BLaER1 treated with 17β-estradiol and CSF1 and Interleukin-3, amounts not matched to agents 10 nM and 100 nM (cell line): Measurements from ENCODE around the gene DEFB119.
"Not testable (repeated sequence)": the region's sequence is repeated elsewhere in the genome, so short reads cannot be mapped to it uniquely, and the experiment has no call there.

Experiments
- H3K27ac ChIP-seq, 11 experiments: shearing (Covaris generic); formaldehyde crosslinking; 2 replicates each; pipeline ENCODE4 v1.8.1; 2022
- H3K27me3 ChIP-seq, 11 experiments: shearing (Covaris generic); formaldehyde crosslinking; 2 replicates each; pipeline ENCODE4 v1.8.1; 2022
- H3K36me3 ChIP-seq, 11 experiments: shearing (Covaris generic); formaldehyde crosslinking; 2 replicates each; pipeline ENCODE4 v1.8.1; 2022
- H3K4me1 ChIP-seq, 10 experiments: shearing (Covaris generic); formaldehyde crosslinking; 2 replicates each; pipeline ENCODE4 v1.8.1; 2022
- H3K4me2 ChIP-seq, 11 experiments: shearing (Covaris generic); formaldehyde crosslinking; 2 replicates each; pipeline ENCODE4 v1.8.1; 2022
- H3K4me3 ChIP-seq, 10 experiments: shearing (Covaris generic); formaldehyde crosslinking; 2 replicates each; pipeline ENCODE4 v1.8.1; 2022
- H3K9ac ChIP-seq, 11 experiments: shearing (Covaris generic); formaldehyde crosslinking; 2 replicates each; pipeline ENCODE4 v1.8.1; 2022
- H3K9me3 ChIP-seq, 11 experiments: shearing (Covaris generic); formaldehyde crosslinking; replicated peaks in 1 of 11; 2 replicates each; pipeline ENCODE4 v1.8.1; 2022
- H4K20me1 ChIP-seq, 11 experiments: shearing (Covaris generic); formaldehyde crosslinking; 2 replicates each; pipeline ENCODE4 v1.8.1; 2022
- Cebpa-rat ChIP-seq, 11 experiments: shearing (Covaris generic); IDR thresholded peaks; 2 replicates each; pipeline ENCODE4 v1.8.1; 2022

The DEFB119 gene

DNA sequence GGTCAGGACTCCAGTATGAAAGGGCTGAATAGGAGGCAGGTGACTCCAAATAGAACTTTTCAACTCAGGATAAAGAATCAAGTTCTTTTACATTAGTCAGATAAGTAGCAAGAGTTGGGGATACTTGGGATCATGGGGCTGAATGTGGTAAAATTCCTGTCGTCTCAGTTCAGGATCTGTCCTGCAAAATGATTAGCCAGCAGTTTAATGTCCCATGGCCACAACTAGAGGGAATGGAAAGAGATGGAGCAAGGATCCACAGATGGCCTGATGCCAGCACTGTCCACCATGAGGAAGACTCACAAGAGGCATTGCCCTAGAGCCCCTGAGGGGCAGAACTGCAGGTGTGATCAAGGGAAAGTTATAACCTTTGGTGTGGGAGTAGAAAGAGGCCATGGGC is 13.5 kb upstream of the DEFB119 start:
- no peak overlapping the region for H3K27ac ChIP-seq
- no peak overlapping the region for H3K9ac ChIP-seq
- no peaks in the 10 kb centered on the region for H4K20me1 ChIP-seq
- H3K4me1 ChIP-seq: no peaks in the 10 kb centered on the region
- no peak overlapping the region for H3K4me3 ChIP-seq
- no peak overlapping the region for H3K4me2 ChIP-seq
- H3K36me3 ChIP-seq: no peaks in the 10 kb centered on the region
- peaks cover 0 to 13% (median 0%) of the 10 kb centered on the region in 11 experiments; a peak in 3 of 22 replicates for H3K9me3 ChIP-seq
- TF ChIP-seq Cebpa-rat (IDR thresholded peaks at IDR 0.05): no peak
- H3K27me3 ChIP-seq: no peaks in the 10 kb centered on the region

GRCh38 chr20:31394900-31395299 is 4.5 kb upstream of the DEFB119 start:
- no peak overlapping the region for H3K9ac ChIP-seq
- no peaks in the 10 kb centered on the region for H3K4me1 ChIP-seq
- no peaks in the 10 kb centered on the region for H3K9me3 ChIP-seq
- H3K27ac ChIP-seq: no peak overlapping the region
- H3K4me3 ChIP-seq: no peak overlapping the region
- TF ChIP-seq Cebpa-rat (IDR thresholded peaks at IDR 0.05): no peak
- H4K20me1 ChIP-seq: no peaks in the 10 kb centered on the region
- no peak overlapping the region for H3K4me2 ChIP-seq
- no peaks in the 10 kb centered on the region for H3K27me3 ChIP-seq
- H3K36me3 ChIP-seq: no peaks in the 10 kb centered on the region

DNA sequence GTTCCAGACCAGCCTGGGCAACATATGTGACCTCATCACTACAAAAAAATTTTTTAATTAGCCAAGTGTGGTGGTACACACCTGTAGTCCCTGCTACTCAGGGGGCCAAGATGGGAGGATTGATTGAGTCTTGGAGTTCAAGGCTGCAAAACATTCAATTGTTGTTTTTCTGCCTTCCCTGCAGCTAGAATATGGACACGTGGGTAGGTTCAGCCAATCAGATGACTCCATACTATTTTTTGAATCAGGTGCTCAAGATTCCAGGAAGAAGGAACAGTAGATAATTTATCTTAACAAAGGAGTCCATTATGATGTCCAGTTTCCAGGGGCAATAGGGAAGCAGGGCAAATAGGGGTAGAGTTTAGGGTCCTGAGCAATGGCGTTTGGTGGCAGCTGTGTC is 2.4 kb upstream of the DEFB119 start:
- no peaks in the 10 kb centered on the region for H3K4me1 ChIP-seq
- no peak overlapping the region for H3K27ac ChIP-seq
- no peak overlapping the region for H3K9ac ChIP-seq
- no peak overlapping the region for H3K4me2 ChIP-seq
- no peak for TF ChIP-seq Cebpa-rat (IDR thresholded peaks at IDR 0.05)
- H3K36me3 ChIP-seq: no peaks in the 10 kb centered on the region
- no peaks in the 10 kb centered on the region for H3K9me3 ChIP-seq
- H3K4me3 ChIP-seq: no peak overlapping the region
- H3K27me3 ChIP-seq: no peaks in the 10 kb centered on the region
- H4K20me1 ChIP-seq: no peaks in the 10 kb centered on the region

DNA sequence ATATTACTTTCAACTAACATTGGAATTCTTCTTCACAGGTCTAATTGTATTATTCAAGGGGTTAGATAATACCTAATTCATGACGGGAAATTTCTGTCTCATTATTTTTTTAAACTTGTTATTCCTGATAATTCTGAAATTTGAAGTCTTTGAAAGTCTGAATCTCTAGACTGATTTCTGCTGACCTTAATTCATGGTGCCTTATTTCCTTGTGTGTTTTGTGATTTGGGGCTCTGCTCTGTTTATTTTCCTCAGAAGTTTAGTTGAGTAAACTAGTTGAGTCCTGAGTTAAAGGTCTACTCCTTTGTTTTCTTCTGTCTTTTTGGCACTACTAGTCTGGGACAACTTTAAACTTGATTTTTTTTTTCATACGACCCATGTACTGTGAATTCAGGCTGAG is 16.0 kb downstream of the DEFB119 start:
- no peak overlapping the region for H3K4me2 ChIP-seq
- H3K4me1 ChIP-seq: peaks cover 13 to 44% (median 41%) of the 10 kb centered on the region in 10 experiments; a peak in 19 of 20 replicates
- H3K4me3 ChIP-seq: no peak overlapping the region
- H3K9me3 ChIP-seq: peaks cover 9 to 25% (median 21%) of the 10 kb centered on the region in 11 experiments; a peak in 21 of 22 replicates
- TF ChIP-seq Cebpa-rat (IDR thresholded peaks at IDR 0.05): no peak
- H3K27me3 ChIP-seq: no peaks in the 10 kb centered on the region
- H3K9ac ChIP-seq: no peak overlapping the region
- no peaks in the 10 kb centered on the region for H4K20me1 ChIP-seq
- no peaks in the 10 kb centered on the region for H3K36me3 ChIP-seq
- H3K27ac ChIP-seq: no peak overlapping the region

DNA sequence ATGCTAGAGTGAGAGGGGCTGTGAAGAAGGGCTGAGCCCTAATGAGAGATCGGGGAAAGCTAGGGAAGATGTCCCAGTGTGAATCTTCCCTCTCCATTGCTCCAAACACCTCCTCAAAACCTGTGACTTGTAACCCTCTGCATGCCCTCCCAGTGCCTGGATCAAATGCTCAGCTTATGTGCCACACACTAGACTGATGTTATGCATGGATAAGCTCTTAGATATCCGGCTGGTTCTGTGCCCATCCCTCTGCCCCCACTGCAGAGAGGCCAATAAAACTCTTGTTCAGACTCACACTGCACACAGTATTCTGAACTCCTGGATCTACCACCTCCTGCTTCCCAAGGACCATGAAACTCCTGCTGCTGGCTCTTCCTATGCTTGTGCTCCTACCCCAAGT is 22.1 kb downstream of the DEFB119 start, which contains the start of gene DEFB118:
Gene DEFB118, plus strand, starts transcription at position 301 of the 400 bp plus-strand sequence. Its CDS starts 50 bp downstream, at position 351.
- H4K20me1 ChIP-seq: no peaks in the 10 kb centered on the region
- no peak within 1 kb of the TSS for H3K4me3 ChIP-seq
- no peak within 1 kb of the TSS; a peak in 1 of 22 replicates for H3K27ac ChIP-seq
- peaks cover 13 to 59% (median 56%) of the 10 kb centered on the region in 10 experiments; a peak in 19 of 20 replicates for H3K4me1 ChIP-seq
- TF ChIP-seq Cebpa-rat (IDR thresholded peaks at IDR 0.05): no peak
- H3K9ac ChIP-seq: no peak within 1 kb of the TSS; a peak in 1 of 22 replicates
- no peaks in the 10 kb centered on the region for H3K36me3 ChIP-seq
- H3K4me2 ChIP-seq: peak within 1 kb of the TSS in 8 of 11 experiments; percentile 7 to 85 (median 76); a peak in 15 of 22 replicates
- peaks cover 16 to 31% (median 25%) of the 10 kb centered on the region in 11 experiments for H3K9me3 ChIP-seq
- H3K27me3 ChIP-seq: no peaks in the 10 kb centered on the region

DNA sequence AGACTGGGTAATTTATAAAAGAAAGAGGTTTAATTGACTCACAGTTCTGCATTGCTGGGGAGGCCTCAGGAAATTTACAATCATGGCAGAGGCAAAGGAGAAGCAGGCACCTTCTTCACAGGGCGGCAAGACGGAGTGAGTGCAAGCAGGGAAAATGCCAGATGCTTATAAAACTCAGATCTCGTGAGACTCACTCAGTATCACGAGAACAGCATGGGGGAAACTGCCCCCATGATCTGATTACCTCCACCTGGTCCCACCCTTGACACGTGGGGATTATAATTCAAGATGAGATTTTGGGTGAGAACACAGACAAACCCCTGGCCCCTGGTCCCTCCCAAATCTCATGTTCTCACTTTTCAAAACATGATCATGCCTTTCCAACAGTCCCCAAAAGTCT is 26.1 kb downstream of the DEFB119 start:
- not testable (repeated sequence) for H4K20me1 ChIP-seq, H3K4me3 ChIP-seq, H3K9ac ChIP-seq, H3K27me3 ChIP-seq, H3K36me3 ChIP-seq, H3K4me2 ChIP-seq, H3K27ac ChIP-seq
- H3K9me3 ChIP-seq: peaks cover 16 to 30% (median 25%) of the 10 kb centered on the region in 11 experiments
- H3K4me1 ChIP-seq: peaks cover 0 to 19% (median 15%) of the 10 kb centered on the region in 10 experiments; a peak in 14 of 20 replicates

DNA sequence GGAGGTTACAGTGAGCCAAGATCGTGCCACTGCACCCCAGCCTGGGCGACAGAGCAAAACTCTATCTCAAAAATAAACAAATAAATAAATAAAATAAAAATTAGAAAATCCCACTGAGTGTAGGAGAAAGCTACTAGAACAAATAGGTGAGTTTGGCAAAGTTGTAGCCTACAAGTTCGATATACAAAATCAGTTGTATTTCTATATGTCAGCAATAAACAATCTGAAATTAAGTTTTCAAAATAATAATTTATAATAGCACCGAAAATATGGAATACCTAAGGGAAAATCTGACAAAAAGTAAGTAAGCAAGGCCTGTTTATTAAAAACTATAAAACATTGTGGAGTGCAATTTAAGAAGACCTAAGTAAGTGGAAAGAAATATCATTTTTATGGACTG is 27.1 kb downstream of the DEFB119 start:
- no peak for TF ChIP-seq Cebpa-rat (IDR thresholded peaks at IDR 0.05)
- Histone ChIP-seq H3K27ac (no peak overlapping the region), H3K4me2 (no peak overlapping the region), H3K27me3 (no peaks in the 10 kb centered on the region), H3K4me1 (peaks cover 0 to 9% (median 6%) of the 10 kb centered on the region in 10 experiments; a peak in 14 of 20 replicates), H4K20me1 (no peaks in the 10 kb centered on the region), H3K9ac (no peak overlapping the region), H3K4me3 (no peak overlapping the region), H3K36me3 (no peaks in the 10 kb centered on the region), H3K9me3 (peaks cover 16 to 30% (median 25%) of the 10 kb centered on the region in 11 experiments)

GRCh38 chr20:31355981-31356380 is 34.4 kb downstream of the DEFB119 start:
- Histone ChIP-seq H4K20me1 (no peaks in the 10 kb centered on the region), H3K4me1 (no peaks in the 10 kb centered on the region), H3K9me3 (no peaks in the 10 kb centered on the region; a peak in 1 of 22 replicates), H3K4me3 (no peak overlapping the region), H3K4me2 (no peak overlapping the region), H3K27ac (no peak overlapping the region), H3K36me3 (no peaks in the 10 kb centered on the region), H3K27me3 (no peaks in the 10 kb centered on the region), H3K9ac (no peak overlapping the region)
- no peak for TF ChIP-seq Cebpa-rat (IDR thresholded peaks at IDR 0.05)

DNA sequence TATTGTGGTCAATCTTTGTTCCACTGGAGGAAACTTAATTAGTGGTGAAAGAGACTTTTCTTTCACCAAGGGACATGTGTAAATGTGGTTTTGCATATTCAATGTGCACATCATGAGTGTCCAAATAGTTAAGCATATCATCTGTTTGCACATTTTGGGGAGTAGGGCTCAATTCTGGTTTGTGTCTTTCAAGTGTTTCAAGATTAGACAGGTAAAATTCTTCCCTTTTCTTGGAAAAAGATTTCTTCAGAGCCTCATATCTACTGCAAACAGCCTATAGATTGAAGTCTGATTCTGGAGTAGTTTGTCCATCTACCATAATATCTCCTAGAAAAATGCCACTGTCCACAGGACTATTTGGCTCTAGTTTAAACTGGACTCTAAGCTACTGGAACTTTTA is 48.9 kb downstream of the DEFB119 start:
- Histone ChIP-seq H3K9ac (no peak overlapping the region), H3K27ac (no peak overlapping the region), H3K27me3 (no peaks in the 10 kb centered on the region), H4K20me1 (no peaks in the 10 kb centered on the region), H3K9me3 (peaks cover 0 to 12% (median 4%) of the 10 kb centered on the region in 11 experiments; a peak in 9 of 22 replicates), H3K36me3 (no peaks in the 10 kb centered on the region), H3K4me2 (no peak overlapping the region), H3K4me3 (no peak overlapping the region), H3K4me1 (no peaks in the 10 kb centered on the region)
- no peak for TF ChIP-seq Cebpa-rat (IDR thresholded peaks at IDR 0.05)

DNA sequence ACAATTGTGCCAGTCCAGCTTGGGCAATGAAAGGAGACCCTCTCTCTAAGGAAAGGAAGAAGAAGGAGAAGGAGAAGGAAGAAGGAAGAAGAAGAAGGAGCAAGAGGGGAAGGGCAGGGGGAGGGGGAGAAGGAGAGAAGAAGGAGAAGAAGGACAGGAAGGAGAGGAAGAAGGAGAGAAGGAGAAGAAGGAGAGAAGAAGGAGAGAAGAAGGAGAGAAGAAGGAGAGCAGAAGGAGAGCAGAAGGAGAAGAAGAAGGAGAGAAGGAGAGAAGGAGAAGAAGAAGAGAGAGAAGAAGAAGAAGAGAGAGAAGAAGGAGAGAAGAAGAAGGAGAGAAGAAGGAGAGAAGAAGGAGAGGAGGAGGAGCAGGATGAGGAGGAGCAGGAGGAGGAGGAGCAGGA is 59.5 kb downstream of the DEFB119 start:
- H3K27ac ChIP-seq: no peak overlapping the region
- H3K36me3 ChIP-seq: no peaks in the 10 kb centered on the region
- H3K9ac ChIP-seq: no peak overlapping the region
- no peak for TF ChIP-seq Cebpa-rat (IDR thresholded peaks at IDR 0.05)
- no peak overlapping the region for H3K4me2 ChIP-seq
- H3K4me1 ChIP-seq: no peaks in the 10 kb centered on the region
- peaks cover 0 to 13% (median 4%) of the 10 kb centered on the region in 11 experiments; a peak in 12 of 22 replicates for H3K9me3 ChIP-seq
- no peak overlapping the region for H3K4me3 ChIP-seq
- H3K27me3 ChIP-seq: no peaks in the 10 kb centered on the region
- H4K20me1 ChIP-seq: no peaks in the 10 kb centered on the region
